Endometrial microvascular endothelial cells (primary cell): ENCODE measurements around the gene SRCAP. TPM values are rescaled to one million over a fixed set of nuclear protein-coding genes. Genes with fewer than 3 reads are reported as not detected.

Source experiments
- in situ Hi-C: cut with HindIII; loops from 2 replicates; pipeline ENCODE4 v1.10.0; 2017; ENCODE audit warnings: low sequenced_read_pairs, low pct_unique_long_range_greater_than_20kb; ENCODE audit errors: inconsistent ontology term
- total RNA-seq: library from RNA; depleted of rRNA; stranded (reverse); fragments of >200 nt; gene quantifications from one replicate; pipeline ENCODE4 v1.2.3, GENCODE V29; 2015; ENCODE audit errors: inconsistent ontology term

SRCAP gene
- total RNA-seq, 1 donor from 2014 or later: 10.2 TPM

DNA sequence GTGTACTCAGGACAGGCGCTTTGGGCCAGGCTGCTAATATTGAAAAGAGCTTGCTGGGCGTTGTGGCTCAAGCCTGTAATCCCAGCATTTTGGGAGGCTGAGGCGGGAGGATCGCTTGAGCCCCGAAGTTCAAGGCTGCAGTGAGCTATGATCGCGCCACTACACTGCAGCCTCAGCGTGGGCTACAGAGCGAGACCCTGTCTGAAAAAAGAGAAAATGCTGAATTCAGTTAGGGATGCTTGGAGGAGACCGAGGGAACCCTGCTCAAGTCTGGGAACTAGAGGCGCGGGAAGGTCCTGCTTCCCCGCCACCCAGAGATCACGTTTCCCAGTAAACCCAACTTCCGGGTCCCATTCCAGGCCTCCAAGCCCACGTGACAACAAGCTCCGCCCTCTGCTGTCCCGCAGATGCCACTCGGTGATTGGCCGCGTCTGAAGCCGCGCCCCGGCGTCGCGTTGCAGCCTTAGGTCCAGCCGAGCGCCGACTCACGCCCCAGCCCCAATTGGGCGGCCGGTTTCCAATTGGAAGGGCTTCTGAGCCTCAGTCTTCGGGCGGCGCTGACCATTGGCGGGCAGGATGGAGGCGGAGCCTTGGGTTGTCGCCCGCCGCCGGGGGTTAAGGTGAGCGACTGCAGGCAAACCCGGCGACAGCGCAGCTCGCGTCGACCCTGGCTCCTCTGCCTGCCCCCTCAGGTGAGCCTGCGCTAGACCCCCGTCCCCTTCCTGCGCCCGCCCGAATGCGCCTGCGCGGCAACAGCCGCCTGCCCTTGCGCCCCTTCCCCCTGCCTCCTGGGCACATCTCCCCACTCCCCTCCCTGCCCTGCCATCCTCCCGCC lies 49.0 kb downstream of the SRCAP start, which contains the start of gene PHKG2:
Gene PHKG2, plus strand, starts transcription at position 627 of the 835 bp plus-strand sequence. CDS start 396 bp downstream, outside the sequence.
- in situ Hi-C loops: no loop called here

DNA sequence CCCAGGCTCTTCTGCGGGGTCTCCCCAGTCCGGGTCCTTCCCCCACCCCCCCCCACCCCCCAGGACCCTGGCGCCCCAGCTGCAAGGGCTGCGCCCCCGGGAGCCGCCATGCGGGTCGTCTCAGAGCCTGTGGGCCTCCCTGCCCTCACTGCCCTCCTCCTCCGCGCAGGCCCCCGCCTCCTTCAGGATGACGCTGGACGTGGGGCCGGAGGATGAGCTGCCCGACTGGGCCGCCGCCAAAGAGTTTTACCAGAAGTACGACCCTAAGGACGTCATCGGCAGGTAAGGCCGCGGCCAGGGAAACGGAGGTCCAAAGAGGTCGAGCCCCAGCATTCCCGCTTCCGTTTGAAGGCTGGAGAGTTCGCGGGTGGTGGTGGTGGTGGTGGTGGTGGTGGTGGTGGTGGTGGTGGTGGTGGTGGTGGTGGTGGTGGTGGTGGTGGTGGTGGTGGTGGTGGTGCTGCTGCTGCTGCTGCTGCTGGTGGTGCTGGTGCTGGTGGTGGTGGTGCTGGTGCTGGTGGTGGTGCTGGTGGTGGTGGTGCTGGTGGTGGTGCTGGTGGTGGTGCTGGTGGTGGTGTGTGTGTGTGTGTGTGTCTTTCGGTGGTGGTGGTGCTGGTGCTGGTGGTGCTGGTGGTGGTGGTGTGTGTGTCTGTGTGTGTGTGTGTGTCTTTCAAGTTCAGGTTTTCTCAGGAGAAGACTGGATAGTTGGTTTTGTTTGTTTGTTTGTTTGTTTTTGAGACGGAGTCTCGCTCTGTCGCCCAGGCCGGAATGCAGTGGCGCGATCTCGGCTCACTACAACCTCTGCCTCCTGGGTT lies 49.9 kb downstream of the SRCAP start:
- in situ Hi-C loops: no loop called here

DNA sequence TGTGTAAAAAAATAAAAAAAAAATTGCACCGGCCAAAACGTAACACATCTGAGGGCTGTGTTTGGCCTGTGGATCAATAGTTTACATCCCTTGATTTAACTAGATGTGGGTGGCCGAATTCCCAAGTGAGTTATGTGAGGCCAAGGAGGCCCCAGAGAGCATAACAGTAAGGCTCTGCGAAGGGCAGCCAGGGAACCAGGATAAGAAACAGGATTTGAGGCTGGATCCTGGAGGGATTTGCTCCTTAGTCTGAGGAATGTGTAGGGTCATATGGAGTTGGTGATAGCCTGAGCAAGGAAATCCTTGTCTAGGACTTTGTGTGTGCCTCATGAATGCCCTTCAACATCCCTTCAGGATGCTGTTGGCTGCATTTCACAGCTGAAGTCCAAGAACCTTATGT lies 51.2 kb downstream of the SRCAP start:
- in situ Hi-C loops: no loop called here

DNA sequence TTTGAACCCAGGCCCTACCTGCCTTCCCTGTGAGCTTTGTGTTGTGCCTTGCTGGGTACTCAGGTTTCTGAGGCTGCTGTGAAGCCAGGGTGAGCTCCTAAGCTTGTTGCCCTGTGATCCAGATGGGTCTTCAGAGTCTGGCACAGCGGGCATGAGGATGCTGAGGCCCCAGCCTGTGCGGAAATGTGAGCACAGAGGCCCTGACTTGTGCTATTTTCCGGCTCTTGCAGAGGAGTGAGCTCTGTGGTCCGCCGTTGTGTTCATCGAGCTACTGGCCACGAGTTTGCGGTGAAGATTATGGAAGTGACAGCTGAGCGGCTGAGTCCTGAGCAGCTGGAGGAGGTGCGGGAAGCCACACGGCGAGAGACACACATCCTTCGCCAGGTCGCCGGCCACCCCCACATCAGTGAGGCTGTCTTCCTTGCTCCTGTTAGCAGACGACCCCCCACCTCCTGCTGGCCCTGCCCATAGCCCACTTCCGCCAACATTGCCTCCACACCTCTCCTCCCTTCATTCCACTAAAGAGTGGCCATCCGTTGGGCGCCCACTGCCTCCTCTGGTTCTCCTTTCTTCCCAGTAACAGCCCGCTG lies 52.0 kb downstream of the SRCAP start:
- in situ Hi-C loops: no loop called here

DNA sequence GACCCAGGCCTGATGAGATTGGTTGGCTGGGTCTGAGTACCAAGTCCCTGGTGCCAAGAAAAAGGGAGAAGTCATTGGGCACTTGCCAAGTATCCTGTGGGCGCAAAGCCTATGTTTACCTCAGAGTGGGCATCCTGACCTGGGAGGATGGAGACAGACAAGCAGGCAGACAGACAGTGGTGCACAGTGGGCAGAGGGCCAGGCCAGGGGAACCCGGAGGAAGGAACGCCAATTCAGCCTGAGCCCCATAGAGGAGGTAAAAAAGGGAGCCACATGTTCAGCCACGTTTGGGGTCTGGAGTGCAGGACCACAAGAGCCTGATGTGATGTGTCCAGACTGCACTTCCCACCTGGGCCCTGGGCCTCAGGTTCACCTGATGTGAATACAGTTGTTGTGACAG lies 54.6 kb downstream of the SRCAP start:
- in situ Hi-C loops: no loop called here

DNA sequence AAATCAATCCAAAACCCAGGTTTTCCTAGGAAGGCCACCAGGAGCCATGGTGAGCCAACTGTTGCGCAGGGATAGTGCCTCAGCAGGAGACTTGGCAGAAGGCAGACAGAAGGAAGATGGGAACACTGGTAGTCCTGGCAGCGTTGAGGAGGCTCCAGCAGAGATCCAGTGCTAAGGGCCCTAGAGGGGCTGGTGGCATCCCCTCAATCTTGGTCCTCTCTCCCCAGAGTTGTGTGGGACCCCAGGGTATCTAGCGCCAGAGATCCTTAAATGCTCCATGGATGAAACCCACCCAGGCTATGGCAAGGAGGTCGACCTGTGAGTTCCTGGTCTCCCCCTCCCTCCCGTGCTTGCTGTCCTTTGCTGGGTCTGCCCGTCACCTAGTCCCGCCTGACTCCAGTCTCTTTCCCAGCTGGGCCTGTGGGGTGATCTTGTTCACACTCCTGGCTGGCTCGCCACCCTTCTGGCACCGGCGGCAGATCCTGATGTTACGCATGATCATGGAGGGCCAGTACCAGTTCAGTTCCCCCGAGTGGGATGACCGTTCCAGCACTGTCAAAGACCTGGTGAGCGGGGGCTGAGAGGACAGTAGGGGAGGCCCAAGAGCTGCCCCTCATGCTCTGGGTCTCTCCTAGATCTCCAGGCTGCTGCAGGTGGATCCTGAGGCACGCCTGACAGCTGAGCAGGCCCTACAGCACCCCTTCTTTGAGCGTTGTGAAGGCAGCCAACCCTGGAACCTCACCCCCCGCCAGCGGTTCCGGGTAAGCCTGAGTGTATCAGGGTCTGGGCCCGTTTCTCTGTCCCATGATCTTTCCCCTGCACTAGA lies 57.2 kb downstream of the SRCAP start:
- in situ Hi-C loops: no loop called here

DNA sequence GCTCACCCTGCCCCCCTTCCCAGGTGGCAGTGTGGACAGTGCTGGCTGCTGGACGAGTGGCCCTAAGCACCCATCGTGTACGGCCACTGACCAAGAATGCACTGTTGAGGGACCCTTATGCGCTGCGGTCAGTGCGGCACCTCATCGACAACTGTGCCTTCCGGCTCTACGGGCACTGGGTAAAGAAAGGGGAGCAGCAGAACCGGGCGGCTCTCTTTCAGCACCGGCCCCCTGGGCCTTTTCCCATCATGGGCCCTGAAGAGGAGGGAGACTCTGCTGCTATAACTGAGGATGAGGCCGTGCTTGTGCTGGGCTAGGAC lies 57.8 kb downstream of the SRCAP start:
- in situ Hi-C loops: no loop called here

DNA sequence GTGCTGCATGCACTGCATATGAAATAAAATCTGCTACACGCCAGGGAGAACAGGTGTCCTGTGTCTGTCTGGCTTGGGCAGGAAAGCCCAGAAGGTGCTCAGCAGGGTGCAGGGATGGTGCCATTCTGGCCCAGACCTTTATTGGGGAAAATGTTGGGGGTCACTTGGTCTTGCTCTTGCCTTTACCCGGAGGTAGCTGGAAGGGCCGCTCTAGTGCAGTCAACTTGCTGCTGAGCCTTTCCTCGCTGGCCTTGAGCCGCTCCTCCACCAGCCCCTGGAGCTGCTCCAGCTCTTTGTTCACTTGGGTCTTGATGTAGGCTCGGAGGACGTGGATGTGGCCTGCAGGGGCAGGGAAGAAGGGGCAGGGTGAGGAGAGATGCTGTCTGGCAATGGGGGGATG lies 58.3 kb downstream of the SRCAP start:
- in situ Hi-C loops: no loop called here

DNA sequence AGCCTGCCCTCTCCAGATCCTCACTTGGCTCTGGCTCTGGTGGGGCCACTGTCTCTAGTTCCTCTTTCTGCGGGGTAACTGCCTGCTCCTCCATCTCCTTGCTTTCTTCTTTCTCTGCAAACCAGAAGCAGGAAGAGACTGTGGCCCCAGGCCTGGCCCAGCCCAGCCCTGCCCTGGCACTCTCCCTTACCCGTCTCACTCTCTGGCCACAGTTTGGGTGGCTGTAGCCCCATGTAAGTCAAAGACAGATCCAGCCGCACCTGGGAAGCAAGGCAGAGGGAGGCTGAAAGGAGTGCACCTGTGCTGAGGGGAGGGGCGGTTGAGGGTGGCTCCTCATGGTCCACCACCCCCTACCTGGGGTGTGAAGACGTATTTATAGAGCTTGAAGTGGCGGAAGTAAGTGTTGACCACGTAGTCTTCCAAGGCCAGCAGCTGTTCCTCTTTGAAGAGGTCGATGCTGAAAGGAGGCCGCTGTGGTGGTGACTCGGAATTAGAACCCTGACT lies 60.1 kb downstream of the SRCAP start:
- in situ Hi-C loops: no loop called here

DNA sequence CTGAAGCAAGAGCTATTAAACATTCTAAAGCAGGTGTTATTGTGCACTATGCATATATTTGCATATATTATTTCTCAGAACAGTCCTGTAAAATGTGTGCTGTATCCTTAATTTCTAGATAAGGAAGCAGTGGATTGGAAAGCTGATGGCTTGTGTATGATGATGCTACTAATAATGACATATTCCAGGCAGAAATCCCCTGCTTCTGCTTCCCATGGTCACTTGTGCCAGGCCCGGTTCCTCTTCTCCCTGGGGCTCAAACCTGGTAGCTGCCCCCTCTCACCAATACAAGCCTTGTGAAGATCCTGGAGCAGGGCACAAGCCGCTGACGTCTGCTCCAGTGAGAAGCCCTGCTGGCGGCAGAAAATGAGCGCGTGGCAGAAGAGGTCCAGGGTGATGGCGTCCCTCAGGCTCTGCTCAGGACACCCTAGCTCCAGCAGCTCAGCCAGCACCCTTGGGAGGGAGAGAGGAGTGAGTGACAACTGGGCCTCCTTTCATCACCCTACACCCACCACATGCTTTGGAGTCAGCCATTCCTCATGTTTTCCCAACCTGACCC lies 61.1 kb downstream of the SRCAP start:
- in situ Hi-C loops: no loop called here

DNA sequence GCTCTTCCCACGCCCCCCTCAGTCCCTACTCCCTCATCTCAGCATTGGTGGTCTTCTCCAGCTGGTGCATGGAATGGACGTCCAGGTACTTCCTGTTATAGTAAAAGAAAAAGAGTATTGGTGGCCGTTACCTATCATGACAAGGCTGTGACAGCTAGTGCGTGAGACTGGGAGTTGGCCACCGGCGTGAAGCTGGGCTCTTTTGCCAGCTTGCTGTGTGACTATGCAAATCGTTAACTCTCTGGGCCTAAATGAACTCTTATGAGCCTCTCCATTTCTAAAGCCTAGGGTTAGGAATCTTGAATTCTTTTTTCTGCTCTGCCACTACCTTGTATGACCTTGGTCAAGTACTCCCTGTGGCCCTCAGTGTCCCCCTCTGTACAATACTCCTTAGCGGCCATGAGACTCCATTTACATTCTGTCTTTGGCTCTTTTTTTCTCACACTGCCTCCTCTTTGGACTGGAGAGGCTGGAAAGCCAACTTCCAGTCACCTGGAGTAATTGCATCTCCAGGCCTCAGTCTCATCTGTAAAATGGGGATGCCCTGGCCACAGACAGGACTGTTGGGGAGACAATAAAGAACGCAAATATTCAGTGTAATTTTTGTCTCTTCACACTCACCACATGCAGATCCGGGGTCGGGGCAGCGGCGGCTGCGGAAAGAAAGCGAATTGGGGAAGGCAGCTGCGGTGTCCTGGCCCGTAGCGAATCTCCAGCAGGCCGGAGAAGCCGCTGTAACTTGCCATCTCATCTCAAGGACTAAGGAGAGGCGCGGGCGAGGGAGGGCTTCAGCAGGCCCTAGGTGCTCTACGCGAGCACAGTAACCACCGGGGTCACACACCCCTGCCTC lies 61.8 kb downstream of the SRCAP start:
- in situ Hi-C loops: no loop called here

DNA sequence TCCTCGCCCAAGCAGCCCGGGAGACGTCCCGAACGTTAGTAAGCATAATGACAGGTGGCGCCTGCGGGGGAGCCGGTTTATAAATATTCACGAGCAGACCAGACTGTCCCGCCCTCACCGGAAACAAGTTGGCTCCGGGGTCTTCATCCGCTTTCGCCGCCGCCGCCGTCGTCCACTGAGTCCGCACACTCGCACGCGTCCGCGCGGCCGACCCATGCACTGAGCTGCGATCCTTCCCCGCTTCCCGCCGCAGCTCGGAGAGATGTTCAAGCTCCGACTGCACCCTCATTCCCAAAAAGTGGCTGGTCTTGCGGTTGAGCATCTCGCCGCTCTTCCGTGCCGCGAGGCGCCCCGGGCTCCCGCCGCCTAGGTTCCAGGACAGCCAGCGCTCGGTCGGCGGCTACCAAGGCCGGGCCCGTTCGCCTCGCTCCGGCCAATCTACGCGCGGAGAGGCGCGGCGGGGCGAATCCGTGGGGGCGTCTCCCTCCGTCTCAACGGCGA lies 62.5 kb downstream of the SRCAP start:
- in situ Hi-C loops: no loop called here

DNA sequence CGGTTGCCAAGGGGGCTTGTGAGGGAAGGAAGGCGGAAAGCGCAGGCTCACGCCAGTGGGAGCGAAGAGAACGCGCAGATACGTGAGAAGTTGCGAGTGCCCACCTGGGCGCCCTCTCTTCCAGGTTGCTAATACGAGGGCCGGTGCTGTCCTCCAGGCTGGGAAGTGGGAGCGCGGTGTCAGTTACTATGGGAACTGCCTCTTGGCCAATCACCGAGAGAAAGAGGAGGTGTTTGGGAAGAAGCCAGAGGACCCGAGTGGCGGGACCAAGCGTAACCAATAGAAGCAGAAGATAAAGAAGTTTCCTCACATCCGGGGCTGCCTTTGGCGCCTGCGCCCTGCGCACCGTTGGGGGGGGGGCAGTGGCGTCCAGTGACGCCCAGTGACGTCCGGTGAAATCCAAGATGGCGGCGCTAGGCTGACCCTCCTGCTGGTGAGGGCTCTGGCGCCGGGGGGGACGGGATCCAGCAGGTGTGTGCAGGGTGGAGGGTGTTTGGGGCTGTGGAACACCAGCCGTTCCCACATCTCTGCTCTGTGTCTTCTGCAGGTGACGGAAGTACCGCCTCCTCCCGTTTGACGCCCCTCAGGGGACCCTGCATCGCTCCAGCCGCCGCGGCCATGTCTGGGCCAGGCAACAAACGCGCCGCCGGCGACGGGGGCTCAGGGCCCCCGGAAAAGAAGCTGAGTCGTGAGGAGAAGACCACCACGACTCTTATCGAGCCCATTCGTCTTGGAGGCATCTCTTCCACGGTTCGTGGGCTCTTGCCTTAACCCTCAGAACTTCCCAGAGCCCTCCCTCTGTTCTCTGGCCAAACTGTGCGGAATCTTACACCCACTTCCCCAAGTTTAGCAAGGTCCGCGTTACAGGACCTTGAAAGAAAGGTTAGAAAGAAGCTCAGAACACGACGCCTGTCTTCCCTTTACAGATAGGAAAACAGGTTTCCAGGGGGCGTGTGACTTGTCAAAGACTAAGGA lies 63.2 kb downstream of the SRCAP start, which contains the start of the genes CFAP119 and RNF40:
Gene CFAP119, minus strand, starts transcription at position 135 of the 975 bp plus-strand sequence. CDS start 314 bp downstream, outside the sequence.
Gene RNF40, plus strand, starts transcription at position 395 of the 975 bp plus-strand sequence. Its CDS starts 224 bp downstream, at position 619.
- in situ Hi-C loops: no loop called here

DNA sequence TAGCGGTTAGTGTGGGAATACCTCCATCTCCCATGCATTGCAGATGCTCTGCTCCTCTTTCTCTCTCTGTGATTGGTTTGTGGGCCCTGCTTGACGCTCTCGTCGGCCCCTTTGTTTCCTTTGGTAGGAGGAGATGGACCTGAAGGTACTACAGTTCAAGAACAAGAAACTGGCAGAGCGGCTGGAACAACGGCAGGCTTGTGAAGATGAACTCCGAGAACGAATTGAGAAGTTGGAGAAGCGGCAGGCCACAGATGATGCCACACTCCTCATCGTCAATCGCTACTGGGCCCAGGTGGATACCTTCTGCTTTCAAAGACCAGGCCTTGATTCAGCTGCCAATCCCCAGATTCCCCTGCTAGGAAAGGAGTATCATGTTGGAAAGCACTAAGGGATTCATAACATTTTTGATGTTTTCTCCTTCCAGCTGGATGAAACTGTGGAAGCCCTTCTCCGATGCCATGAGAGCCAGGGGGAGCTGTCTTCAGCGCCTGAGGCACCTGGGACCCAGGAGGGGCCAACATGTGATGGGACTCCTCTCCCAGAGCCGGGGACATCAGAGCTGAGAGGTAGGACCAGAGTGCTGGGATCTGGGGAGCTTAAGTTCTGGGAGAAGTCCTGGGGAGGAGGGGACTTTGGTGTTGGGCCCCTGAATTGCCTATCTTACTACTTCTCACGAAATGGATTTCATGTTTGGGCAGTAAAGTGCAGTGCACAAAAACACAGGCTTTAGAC lies 64.2 kb downstream of the SRCAP start:
- in situ Hi-C loops: no loop called here

DNA sequence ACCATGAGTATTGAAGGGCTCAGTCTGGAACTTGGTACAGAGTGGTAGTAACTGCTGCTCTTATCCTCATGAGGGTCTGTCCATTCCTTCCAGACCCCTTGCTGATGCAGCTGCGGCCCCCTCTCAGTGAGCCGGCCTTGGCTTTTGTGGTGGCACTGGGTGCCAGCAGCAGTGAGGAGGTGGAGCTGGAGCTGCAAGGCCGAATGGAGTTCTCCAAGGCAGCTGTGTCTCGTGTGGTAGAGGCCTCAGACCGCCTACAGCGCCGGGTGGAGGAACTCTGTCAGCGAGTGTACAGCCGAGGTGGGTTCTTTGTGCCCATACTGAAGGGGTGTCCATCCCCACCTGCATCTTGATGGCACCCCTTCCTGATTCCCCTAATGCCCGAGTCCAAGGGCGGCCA lies 65.1 kb downstream of the SRCAP start:
- in situ Hi-C loops: no loop called here
